Progenitor cell of endocrine pancreas (in vitro differentiated cells): ENCODE measurements around the gene CCL23. TPM values are rescaled to one million over a fixed set of nuclear protein-coding genes. Genes with fewer than 3 reads are reported as not detected.
A peak's percentile ranks its signal among the peaks of the same experiment; 100 is the strongest.
"Not testable (repeated sequence)": the region's sequence is repeated elsewhere in the genome, so short reads cannot be mapped to it uniquely, and the experiment has no call there.

ENCODE experiments used
- DNase-seq: peaks from one replicate; pipeline ENCODE4 v3.0.0; 2021; ENCODE audit warnings: low spot score; ENCODE audit not compliant: unreplicated experiment
- H3K27ac Mint-ChIP-seq: 2 replicates; pipeline ENCODE4 v1.8.0; 2021; ENCODE audit warnings: mild to moderate bottlenecking, moderate library complexity, mixed read lengths
- H3K27me3 Mint-ChIP-seq: 2 replicates; pipeline ENCODE4 v1.8.0; 2021; ENCODE audit warnings: mixed read lengths
- H3K36me3 Mint-ChIP-seq: 2 replicates; pipeline ENCODE4 v1.8.0; 2022; ENCODE audit warnings: mixed read lengths; ENCODE audit not compliant: insufficient read depth
- H3K4me1 Mint-ChIP-seq: 2 replicates; pipeline ENCODE4 v1.8.0; 2021; ENCODE audit warnings: low read depth, mixed read lengths
- H3K4me3 Mint-ChIP-seq: 2 replicates; pipeline ENCODE4 v1.8.0; 2021; ENCODE audit warnings: low read depth, mild to moderate bottlenecking, moderate library complexity, mixed read lengths
- H3K9me3 Mint-ChIP-seq: 2 replicates; pipeline ENCODE4 v1.8.0; 2021; ENCODE audit warnings: low read depth, mixed read lengths
- total RNA-seq: library from RNA; stranded (reverse); gene quantifications from 2 replicates; pipeline ENCODE4 v1.2.1, GENCODE V29; 2021
- TF ChIP-seq, protein P1 (sequence below): fragments of 200-600 bp; sonication (generic); IDR thresholded peaks from one replicate; pipeline ENCODE4 v1.5.0; 2021; ENCODE audit warnings: antibody characterized with exemption, mild to moderate bottlenecking; ENCODE audit not compliant: unreplicated experiment

CCL23 gene
- total RNA-seq, 1 donor from 2014 or later = not detected

DNA sequence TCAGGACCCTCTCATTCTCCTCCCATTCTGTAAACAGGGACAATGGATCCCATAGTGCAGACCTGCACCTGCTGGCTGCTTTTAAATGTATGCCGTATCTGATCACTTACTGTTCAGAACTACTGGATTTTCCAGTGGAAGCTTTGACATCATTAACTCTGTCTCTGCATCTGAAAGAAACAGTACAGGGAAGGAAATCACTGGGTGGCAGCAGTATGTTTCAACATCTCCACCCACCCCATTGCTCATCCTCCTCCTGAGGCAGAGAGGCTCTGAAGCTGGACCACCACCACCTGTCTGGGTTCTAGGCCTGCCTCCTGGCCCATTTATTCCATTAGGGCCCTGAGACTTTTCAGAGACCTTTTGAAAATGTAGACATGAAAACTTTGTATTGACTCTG is 19.0 kb downstream of the CCL23 start:
- no peaks in the 10 kb centered on the region for H3K27me3 Mint-ChIP-seq
- H3K4me3 Mint-ChIP-seq = no peak overlapping the region
- no peaks in the 10 kb centered on the region for H3K36me3 Mint-ChIP-seq
- H3K9me3 Mint-ChIP-seq = peaks cover 11% of the 10 kb centered on the region
- H3K4me1 Mint-ChIP-seq = peaks cover 22% of the 10 kb centered on the region
- DNase-seq = no peak
- H3K27ac Mint-ChIP-seq = no peak overlapping the region
- TF ChIP-seq, protein P1, sequence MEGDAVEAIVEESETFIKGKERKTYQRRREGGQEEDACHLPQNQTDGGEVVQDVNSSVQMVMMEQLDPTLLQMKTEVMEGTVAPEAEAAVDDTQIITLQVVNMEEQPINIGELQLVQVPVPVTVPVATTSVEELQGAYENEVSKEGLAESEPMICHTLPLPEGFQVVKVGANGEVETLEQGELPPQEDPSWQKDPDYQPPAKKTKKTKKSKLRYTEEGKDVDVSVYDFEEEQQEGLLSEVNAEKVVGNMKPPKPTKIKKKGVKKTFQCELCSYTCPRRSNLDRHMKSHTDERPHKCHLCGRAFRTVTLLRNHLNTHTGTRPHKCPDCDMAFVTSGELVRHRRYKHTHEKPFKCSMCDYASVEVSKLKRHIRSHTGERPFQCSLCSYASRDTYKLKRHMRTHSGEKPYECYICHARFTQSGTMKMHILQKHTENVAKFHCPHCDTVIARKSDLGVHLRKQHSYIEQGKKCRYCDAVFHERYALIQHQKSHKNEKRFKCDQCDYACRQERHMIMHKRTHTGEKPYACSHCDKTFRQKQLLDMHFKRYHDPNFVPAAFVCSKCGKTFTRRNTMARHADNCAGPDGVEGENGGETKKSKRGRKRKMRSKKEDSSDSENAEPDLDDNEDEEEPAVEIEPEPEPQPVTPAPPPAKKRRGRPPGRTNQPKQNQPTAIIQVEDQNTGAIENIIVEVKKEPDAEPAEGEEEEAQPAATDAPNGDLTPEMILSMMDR = no peak

DNA sequence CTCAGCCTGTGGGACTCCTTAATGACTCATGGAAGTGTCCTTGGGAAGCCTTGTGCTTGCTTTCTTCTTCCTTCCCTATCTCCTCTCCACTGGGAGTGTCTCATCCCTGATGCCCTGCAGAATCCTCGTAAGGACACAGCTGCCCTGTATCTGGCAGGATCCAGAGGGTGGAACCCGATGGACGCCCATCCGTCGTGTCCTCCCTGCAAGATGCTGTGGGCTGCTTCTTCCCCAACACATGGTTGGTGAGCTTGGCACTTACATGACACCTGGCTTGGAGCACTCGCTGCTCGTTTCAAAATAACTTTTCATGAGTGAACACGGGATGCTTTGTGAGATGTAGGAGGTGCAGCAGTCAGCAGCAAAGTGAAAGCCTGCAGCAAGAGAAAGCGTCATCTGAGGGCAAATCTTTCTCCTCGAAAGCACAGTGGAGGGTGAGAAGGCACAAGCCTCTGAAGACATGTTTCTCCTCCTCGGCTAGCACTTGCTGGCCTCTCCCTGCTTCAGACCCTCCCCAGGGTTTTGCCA is 19.7 kb downstream of the CCL23 start:
- Mint-ChIP-seq H3K36me3 (no peaks in the 10 kb centered on the region), H3K27ac (no peak overlapping the region), H3K27me3 (no peaks in the 10 kb centered on the region), H3K9me3 (peaks cover 11% of the 10 kb centered on the region), H3K4me1 (peaks cover 17% of the 10 kb centered on the region), H3K4me3 (no peak overlapping the region)
- DNase-seq = no peak
- TF ChIP-seq, protein P1 = no peak

DNA sequence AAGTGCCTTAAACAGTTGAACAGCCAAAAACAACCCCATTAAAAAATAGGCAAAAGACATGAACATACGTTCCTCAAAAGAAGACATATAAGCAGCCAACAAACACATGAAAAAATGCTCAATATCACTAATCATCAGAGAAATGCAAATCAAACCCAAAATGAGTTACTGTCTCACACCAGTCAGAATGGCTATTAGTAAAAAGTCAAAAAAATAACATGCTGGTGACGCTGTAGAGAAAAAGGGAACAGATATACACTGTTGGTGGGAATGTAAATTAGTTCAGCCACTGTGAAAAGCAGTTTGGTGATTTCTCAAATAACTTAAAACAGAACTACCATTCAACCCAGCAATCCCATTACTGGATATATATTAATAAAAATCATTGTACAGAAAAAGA is 22.4 kb downstream of the CCL23 start:
- DNase-seq, H3K4me1 Mint-ChIP-seq, H3K4me3 Mint-ChIP-seq, H3K27ac Mint-ChIP-seq, H3K27me3 Mint-ChIP-seq, H3K36me3 Mint-ChIP-seq: not testable (repeated sequence)
- H3K9me3 Mint-ChIP-seq = peaks cover 11% of the 10 kb centered on the region

DNA sequence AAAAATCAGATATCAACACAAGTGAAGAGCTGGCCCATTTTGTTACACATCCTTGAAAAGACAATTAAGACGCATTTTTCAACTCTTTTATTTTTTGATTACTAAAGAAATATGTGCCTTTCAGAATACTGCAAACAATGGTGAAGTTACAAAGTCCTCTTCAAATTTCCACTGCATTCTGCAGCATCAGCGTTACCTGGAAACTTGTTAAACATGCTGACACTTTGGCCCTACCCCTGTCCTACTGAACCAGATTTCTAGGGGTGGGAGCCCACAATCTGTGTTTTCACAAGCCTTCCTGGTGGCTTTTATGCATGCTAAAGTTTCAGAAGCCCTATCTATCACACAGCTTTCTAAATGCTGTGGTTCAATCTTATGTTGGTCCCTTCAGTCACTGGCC is 26.7 kb downstream of the CCL23 start:
- Mint-ChIP-seq H3K36me3 (no peaks in the 10 kb centered on the region), H3K27me3 (no peaks in the 10 kb centered on the region), H3K4me1 (peaks cover 7% of the 10 kb centered on the region), H3K27ac (peak overlapping the region; percentile 84), H3K4me3 (no peak overlapping the region), H3K9me3 (peaks cover 16% of the 10 kb centered on the region)
- no peak for DNase-seq
- TF ChIP-seq, protein P1 = no peak

DNA sequence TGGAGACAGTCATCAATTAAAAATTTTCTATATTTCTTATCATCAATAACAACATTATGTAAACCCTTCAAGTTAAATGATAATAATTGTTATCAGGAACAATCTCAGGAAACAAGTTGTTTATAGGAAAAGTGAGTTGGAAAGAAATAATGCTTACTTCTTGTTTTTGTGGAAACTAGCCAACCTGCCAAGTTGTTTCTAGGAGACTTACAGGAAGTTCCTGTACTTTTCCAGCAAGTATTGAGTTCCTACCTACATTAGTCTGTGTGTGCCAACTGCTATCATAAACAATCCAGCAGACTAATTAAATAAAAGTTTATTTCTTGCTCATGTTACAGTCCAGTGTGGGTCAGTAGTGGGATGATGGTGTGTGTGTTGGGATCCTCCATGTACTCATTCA is 29.6 kb downstream of the CCL23 start:
- Mint-ChIP-seq H3K4me1 (peaks cover 7% of the 10 kb centered on the region), H3K9me3 (peaks cover 6% of the 10 kb centered on the region), H3K36me3 (no peaks in the 10 kb centered on the region), H3K4me3 (no peak overlapping the region), H3K27ac (no peak overlapping the region), H3K27me3 (no peaks in the 10 kb centered on the region)
- no peak for DNase-seq
- TF ChIP-seq, protein P1 = no peak

DNA sequence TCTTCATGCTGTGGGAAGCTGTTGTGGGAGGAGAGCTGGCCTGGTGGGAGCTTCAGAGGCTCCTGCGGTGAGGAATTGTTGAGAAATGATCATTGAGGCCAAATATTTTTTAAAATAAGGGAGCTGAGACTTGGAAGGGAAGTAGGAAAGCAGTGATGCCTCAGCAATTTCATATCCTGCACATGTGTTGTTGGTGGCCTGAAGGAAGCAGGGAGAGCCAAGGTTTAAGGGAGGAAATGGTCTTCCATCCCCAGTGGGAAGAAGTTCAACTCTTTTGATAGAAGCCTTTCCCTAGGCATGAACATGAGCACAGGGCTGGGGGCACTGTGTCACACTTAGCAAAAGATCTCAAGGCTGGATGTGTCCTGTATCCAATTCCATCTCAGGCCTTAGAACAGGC is 31.1 kb downstream of the CCL23 start, which contains the start of gene CCL14:
Gene CCL14 (minus strand): TSS at position 87 of the 400 bp plus-strand sequence. CDS start 80 bp downstream, at position 7.
- H3K4me1 Mint-ChIP-seq = peaks cover 12% of the 10 kb centered on the region
- TF ChIP-seq, protein P1 = no peak
- no peaks in the 10 kb centered on the region for H3K36me3 Mint-ChIP-seq
- no peak within 1 kb of the TSS for H3K27ac Mint-ChIP-seq
- peaks cover 6% of the 10 kb centered on the region for H3K9me3 Mint-ChIP-seq
- H3K27me3 Mint-ChIP-seq = no peaks in the 10 kb centered on the region
- DNase-seq = no peak
- H3K4me3 Mint-ChIP-seq = no peak within 1 kb of the TSS
